Thyroid gland (tissue), 4 donors: ENCODE measurements around the gene TTC1.

Experiments used
- POLR2A ChIP-seq, 2 donors: fragments of 450-650 bp; IDR thresholded peaks; one replicate each; pipeline ENCODE4 v1.6.1; 2017; ENCODE audit warnings: antibody characterized with exemption in 2 of 2, mild to moderate bottlenecking in 2 of 2, moderate library complexity in 1 of 2
- TF ChIP-seq, protein P1 (sequence below), 6 experiments: fragments of 200-600 bp in 3 of 6; fragments of 450-650 bp in 3 of 6; sonication (generic) in 3 of 6; IDR thresholded peaks; one replicate each; pipeline ENCODE4 v1.5.1; 2016 to 2019; ENCODE audit warnings: antibody characterized with exemption in 6 of 6, mild to moderate bottlenecking in 2 of 6, inconsistent platforms in 1 of 6, moderate library complexity in 1 of 6

DNA sequence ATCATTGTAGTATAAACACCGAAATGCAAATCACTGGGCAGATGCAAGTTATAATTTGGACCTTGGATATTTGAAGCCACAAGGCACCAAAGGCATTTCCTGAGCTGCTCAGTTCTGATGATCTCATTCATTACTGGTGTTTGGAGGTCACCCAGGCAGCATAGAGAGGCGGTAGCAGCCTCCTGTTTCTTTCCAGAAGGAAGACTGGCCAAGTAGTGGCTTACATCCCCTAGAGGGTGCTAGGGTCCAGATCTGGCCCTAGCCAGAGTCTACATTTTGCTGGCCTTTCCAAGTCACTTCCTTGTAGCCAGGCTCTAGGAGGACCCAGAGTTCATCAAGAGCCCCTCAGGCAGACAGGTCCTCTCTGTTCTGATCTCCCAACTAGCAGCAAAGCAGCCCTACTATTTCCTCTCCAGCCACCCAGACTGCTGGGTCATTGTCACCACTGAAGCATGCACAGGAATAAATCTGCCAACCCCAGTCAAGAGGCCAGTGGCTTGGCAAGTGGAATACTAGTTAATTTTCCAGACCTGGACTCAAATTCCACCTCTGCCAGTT, 33.4 kb upstream of the TTC1 start:
- TF ChIP-seq, protein P1, sequence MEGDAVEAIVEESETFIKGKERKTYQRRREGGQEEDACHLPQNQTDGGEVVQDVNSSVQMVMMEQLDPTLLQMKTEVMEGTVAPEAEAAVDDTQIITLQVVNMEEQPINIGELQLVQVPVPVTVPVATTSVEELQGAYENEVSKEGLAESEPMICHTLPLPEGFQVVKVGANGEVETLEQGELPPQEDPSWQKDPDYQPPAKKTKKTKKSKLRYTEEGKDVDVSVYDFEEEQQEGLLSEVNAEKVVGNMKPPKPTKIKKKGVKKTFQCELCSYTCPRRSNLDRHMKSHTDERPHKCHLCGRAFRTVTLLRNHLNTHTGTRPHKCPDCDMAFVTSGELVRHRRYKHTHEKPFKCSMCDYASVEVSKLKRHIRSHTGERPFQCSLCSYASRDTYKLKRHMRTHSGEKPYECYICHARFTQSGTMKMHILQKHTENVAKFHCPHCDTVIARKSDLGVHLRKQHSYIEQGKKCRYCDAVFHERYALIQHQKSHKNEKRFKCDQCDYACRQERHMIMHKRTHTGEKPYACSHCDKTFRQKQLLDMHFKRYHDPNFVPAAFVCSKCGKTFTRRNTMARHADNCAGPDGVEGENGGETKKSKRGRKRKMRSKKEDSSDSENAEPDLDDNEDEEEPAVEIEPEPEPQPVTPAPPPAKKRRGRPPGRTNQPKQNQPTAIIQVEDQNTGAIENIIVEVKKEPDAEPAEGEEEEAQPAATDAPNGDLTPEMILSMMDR (IDR thresholded peaks at IDR 0.05): peak in 1 of 6 experiments; percentile 16
- no peak for TF ChIP-seq POLR2A (IDR thresholded peaks at IDR 0.05)
